ENCODE measurements around the gene ZNF613. TPM values are rescaled to one million over a fixed set of nuclear protein-coding genes. Genes with fewer than 3 reads are reported as not detected.
"Not testable (repeated sequence)": the region's sequence is repeated elsewhere in the genome, so short reads cannot be mapped to it uniquely, and the experiment has no call there.

Gene ZNF613
- total and polyA plus RNA-seq, 2 of the 13 experiments (the other 11 are each of a cell fraction or from before 2014, with no cell fraction given), result 3.6 to 8.3 TPM

- TF ChIP-seq YY1 (IDR thresholded peaks at IDR 0.05; ENCODE audit: insufficient read depth, insufficient replicate concordance, low read depth, low read length) (peak; percentile 23), FOXA1 (CRISPR knock-in tag; IDR thresholded peaks at IDR 0.05) (peak; percentile 87), RARA (CRISPR knock-in tag; IDR thresholded peaks at IDR 0.05) (peak; percentile 39), ZNF777 (CRISPR knock-in tag; IDR thresholded peaks at IDR 0.05) (0 out of 2 replicates have a peak, but pooled peaks have one; percentile 40), PAXIP1 (CRISPR knock-in tag; conservative IDR thresholded peaks at IDR 0.05) (peak; percentile 86), ZNF205 (CRISPR knock-in tag; IDR thresholded peaks at IDR 0.05) (peak; percentile 29; the same call in 1 of the 2 replicates), GATAD1 (CRISPR knock-in tag; IDR thresholded peaks at IDR 0.05) (peak; percentile 33; the same call in 1 of the 2 replicates), SOX13 (IDR thresholded peaks at IDR 0.05) (peak; percentile 62), SOX13 (CRISPR knock-in tag; conservative IDR thresholded peaks at IDR 0.05 in 1 of 2, IDR thresholded peaks at IDR 0.05 in 1 of 2) (peak in 1 of 2 experiments; percentile 92; a peak in 2 of 4 replicates), HOXD1 (CRISPR knock-in tag; IDR thresholded peaks at IDR 0.05) (peak; percentile 49; the same call in 1 of the 2 replicates), NCOA2 (CRISPR knock-in tag; IDR thresholded peaks at IDR 0.05) (peak; percentile 77), ZNF160 (CRISPR knock-in tag; IDR thresholded peaks at IDR 0.05) (0 out of 2 replicates have a peak, but pooled peaks have one; percentile 61), MTA1 (CRISPR knock-in tag; IDR thresholded peaks at IDR 0.05; ENCODE audit: borderline replicate concordance) (peak; percentile 23; the same call in 1 of the 2 replicates), ISL2 (CRISPR knock-in tag; IDR thresholded peaks at IDR 0.05) (peak; percentile 66; the same call in 1 of the 2 replicates), RXRB (CRISPR knock-in tag; IDR thresholded peaks at IDR 0.05; ENCODE audit: borderline replicate concordance) (peak; percentile 91), KAT8 (CRISPR knock-in tag; IDR thresholded peaks at IDR 0.05) (peak; percentile 39; the same call in 1 of the 2 replicates), MYC (CRISPR knock-in tag; IDR thresholded peaks at IDR 0.05; ENCODE audit: borderline replicate concordance) (peak; percentile 69), ZNF232 (CRISPR knock-in tag; IDR thresholded peaks at IDR 0.05; ENCODE audit: borderline replicate concordance) (0 out of 2 replicates have a peak, but pooled peaks have one; percentile 23), HDAC2 (CRISPR knock-in tag; IDR thresholded peaks at IDR 0.05) (peak; percentile 77), MED8 (CRISPR knock-in tag; IDR thresholded peaks at IDR 0.05; ENCODE audit: insufficient replicate concordance) (peak; percentile 44), POGZ (CRISPR knock-in tag; IDR thresholded peaks at IDR 0.05) (peak; percentile 33; the same call in 1 of the 2 replicates), TFE3 (CRISPR knock-in tag; IDR thresholded peaks at IDR 0.05) (peak; percentile 42; the same call in 1 of the 2 replicates), ZGPAT (CRISPR knock-in tag; IDR thresholded peaks at IDR 0.05) (peak; percentile 55)
- TF ChIP-seq FOXA1 (IDR thresholded peaks at IDR 0.05), result not testable (repeated sequence)
Observed at GRCh38 chr19:51960621-51961233, 33.5 kb downstream of the ZNF613 start (continued).
